GM19395 (cell line): Measurements from ENCODE around the gene GDPGP1.

ENCODE experiments used
- ATAC-seq: cut with Tn5 transposase; IDR thresholded peaks from one replicate; pipeline ENCODE4 v1.9.1; 2021; ENCODE audit warnings: mild to moderate bottlenecking, moderate library complexity; ENCODE audit not compliant: unreplicated experiment

The GDPGP1 gene

GRCh38 chr15:90225047-90225446 lies 9.0 kb upstream of the GDPGP1 start:
- no peak for ATAC-seq

- ATAC-seq, result no peak
These were observed 8.3 kb upstream of the GDPGP1 start for GRCh38 chr15:90225504-90226234.

- ATAC-seq, result no peak
These were observed 6.7 kb upstream of the GDPGP1 start for GRCh38 chr15:90227336-90227735.

GRCh38 chr15:90227816-90228772 lies 5.9 kb upstream of the GDPGP1 start:
- ATAC-seq, result no peak

GRCh38 chr15:90228960-90229359 lies 5.0 kb upstream of the GDPGP1 start:
- ATAC-seq, result no peak

- ATAC-seq, result no peak
These were observed 3.9 kb upstream of the GDPGP1 start for GRCh38 chr15:90230071-90230494.

GRCh38 chr15:90230610-90231009 lies 3.4 kb upstream of the GDPGP1 start:
- ATAC-seq, result no peak

GRCh38 chr15:90231028-90232017 lies 2.7 kb upstream of the GDPGP1 start:
- ATAC-seq, result peak; percentile 32

GRCh38 chr15:90232196-90232595 lies 1.8 kb upstream of the GDPGP1 start:
- no peak for ATAC-seq

- no peak for ATAC-seq
These were observed 1.0 kb upstream of the GDPGP1 start for GRCh38 chr15:90232941-90233386.

- ATAC-seq, result peak; percentile 72
These were observed 468 bp upstream of the GDPGP1 start, which contains the start of gene CIB1 for GRCh38 chr15:90233387-90234095. CIB1 (minus strand) TSS chr15:90233941; CDS start chr15:90233885, 56 bp downstream.

- no peak for ATAC-seq
These were observed 5.4 kb downstream of the GDPGP1 start for GRCh38 chr15:90239371-90239770.

- no peak for ATAC-seq
These were observed 6.8 kb downstream of the GDPGP1 start for GRCh38 chr15:90240856-90241255.

- ATAC-seq, result no peak
These were observed 7.6 kb downstream of the GDPGP1 start for GRCh38 chr15:90241343-90242192.

GRCh38 chr15:90243943-90244639 lies 10.1 kb downstream of the GDPGP1 start:
- no peak for ATAC-seq

GRCh38 chr15:90248789-90249202 lies 14.8 kb downstream of the GDPGP1 start:
- no peak for ATAC-seq

- ATAC-seq, result peak; percentile 52
These were observed 15.3 kb downstream of the GDPGP1 start, which contains the start of gene TTLL13 for GRCh38 chr15:90249203-90249863. TTLL13 (plus strand) TSS chr15:90249556; CDS start chr15:90250631, 1,075 bp downstream.

- no peak for ATAC-seq
These were observed 23.8 kb downstream of the GDPGP1 start for GRCh38 chr15:90257776-90258175.
